Measurements from ENCODE around the gene CFDP1. TPM values are rescaled to one million over a fixed set of nuclear protein-coding genes. Genes with fewer than 3 reads are reported as not detected.

Gene CFDP1
- total RNA-seq, 1 experiment from 2014 or later, result 44.7 TPM

GRCh38 chr16:75361936-75362335, 71.4 kb downstream of the CFDP1 start:
- Mint-ChIP-seq H3K27me3 (ENCODE audit: insufficient read depth, unreplicated experiment) (no peaks in the 10 kb centered on the region), H3K4me1 (ENCODE audit: insufficient read depth, unreplicated experiment) (no peaks in the 10 kb centered on the region), H3K27ac (ENCODE audit: low read depth, unreplicated experiment) (no peak overlapping the region), H3K4me3 (ENCODE audit: unreplicated experiment) (no peak overlapping the region), H3K36me3 (ENCODE audit: insufficient read depth, unreplicated experiment) (peaks cover 27% of the 10 kb centered on the region), H3K9me3 (ENCODE audit: unreplicated experiment) (no peaks in the 10 kb centered on the region)
- no TSS peak for BruUV-seq (replicated peaks)
- ChIA-PET CTCF (interaction anchor here (0.6 kb wide), 3 partner anchors 54 to 129 kb away, joined by 3 to 7 read pairs (median 3); no protein-coding TSS in a partner anchor), POLR2A (interaction anchor here (0.9 kb wide), 1 partner anchor 56 kb away, joined by 3 read pairs; no protein-coding TSS in a partner anchor)
- DNase-seq (ENCODE audit: unreplicated experiment), result no peak
- no peak for TF ChIP-seq CTCF (IDR thresholded peaks at IDR 0.05; ENCODE audit: unreplicated experiment)
- intact Hi-C loops (cut with micrococcal nuclease), result no loop called here

- no peaks in the 10 kb centered on the region for H3K9me3 Mint-ChIP-seq (ENCODE audit: unreplicated experiment)
- H3K4me1 Mint-ChIP-seq (ENCODE audit: insufficient read depth, unreplicated experiment), result peaks cover 12% of the 10 kb centered on the region
- intact Hi-C loops (cut with micrococcal nuclease), result no loop called here
- POLR2A ChIA-PET, result no interaction called here
- no TSS peak for BruUV-seq (replicated peaks)
- peaks cover 6% of the 10 kb centered on the region for H3K36me3 Mint-ChIP-seq (ENCODE audit: insufficient read depth, unreplicated experiment)
- H3K4me3 Mint-ChIP-seq (ENCODE audit: unreplicated experiment), result no peak overlapping the region
- TF ChIP-seq CTCF (IDR thresholded peaks at IDR 0.05; ENCODE audit: unreplicated experiment), result no peak
- no peak for DNase-seq (ENCODE audit: unreplicated experiment)
- H3K27ac Mint-ChIP-seq (ENCODE audit: low read depth, unreplicated experiment), result no peak overlapping the region
- H3K27me3 Mint-ChIP-seq (ENCODE audit: insufficient read depth, unreplicated experiment), result no peaks in the 10 kb centered on the region
- CTCF ChIA-PET, result no interaction called here
Observed at GRCh38 chr16:75354170-75354569, 79.1 kb downstream of the CFDP1 start.

- BruUV-seq (replicated peaks), result no TSS peak
- Mint-ChIP-seq H3K9me3 (ENCODE audit: unreplicated experiment) (no peaks in the 10 kb centered on the region), H3K4me3 (ENCODE audit: unreplicated experiment) (no peak overlapping the region), H3K4me1 (ENCODE audit: insufficient read depth, unreplicated experiment) (peaks cover 12% of the 10 kb centered on the region), H3K36me3 (ENCODE audit: insufficient read depth, unreplicated experiment) (peaks cover 23% of the 10 kb centered on the region), H3K27ac (ENCODE audit: low read depth, unreplicated experiment) (peak overlapping the region; percentile 73), H3K27me3 (ENCODE audit: insufficient read depth, unreplicated experiment) (no peaks in the 10 kb centered on the region)
- no peak for TF ChIP-seq CTCF (IDR thresholded peaks at IDR 0.05; ENCODE audit: unreplicated experiment)
- ChIA-PET CTCF (no interaction called here), POLR2A (interaction anchor here (0.6 to 1.7 kb wide), 5 partner anchors 9 to 379 kb away, joined by 3 to 6 read pairs (median 3); partner anchors contain the start of gene CFDP1)
- peak; percentile 69 for DNase-seq (ENCODE audit: unreplicated experiment)
- intact Hi-C loops (cut with micrococcal nuclease), result no loop called here
Observed at GRCh38 chr16:75351183-75351582, 82.1 kb downstream of the CFDP1 start.

DNA sequence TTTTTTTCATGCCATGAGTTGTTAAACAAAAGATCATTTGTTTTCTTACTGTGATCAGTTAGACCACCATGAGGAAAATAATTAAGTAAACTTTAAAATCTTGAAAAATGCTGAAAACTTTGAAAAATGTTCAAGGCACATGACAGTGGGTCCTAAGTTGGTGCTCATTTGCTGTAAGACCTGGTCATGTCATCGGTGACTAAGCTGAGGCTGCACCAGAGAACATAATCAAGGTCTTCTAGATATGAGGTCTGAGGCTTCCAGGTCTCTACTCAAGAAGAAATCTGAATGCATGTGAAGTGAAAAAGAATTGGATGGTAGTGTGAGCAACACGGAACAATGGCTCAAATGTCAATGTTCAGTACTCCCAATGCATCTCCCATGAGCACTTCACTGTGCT, 87.6 kb downstream of the CFDP1 start:
- Mint-ChIP-seq H3K4me3 (ENCODE audit: unreplicated experiment) (no peak overlapping the region), H3K36me3 (ENCODE audit: insufficient read depth, unreplicated experiment) (peaks cover 30% of the 10 kb centered on the region), H3K4me1 (ENCODE audit: insufficient read depth, unreplicated experiment) (peaks cover 34% of the 10 kb centered on the region), H3K9me3 (ENCODE audit: unreplicated experiment) (no peaks in the 10 kb centered on the region), H3K27me3 (ENCODE audit: insufficient read depth, unreplicated experiment) (no peaks in the 10 kb centered on the region), H3K27ac (ENCODE audit: low read depth, unreplicated experiment) (no peak overlapping the region)
- intact Hi-C loops (cut with micrococcal nuclease), result no loop called here
- no peak for DNase-seq (ENCODE audit: unreplicated experiment)
- ChIA-PET CTCF (interaction anchor here (1.2 kb wide), 1 partner anchor 112 kb away, joined by 4 read pairs; no protein-coding TSS in a partner anchor), POLR2A (no interaction called here)
- no TSS peak for BruUV-seq (replicated peaks)
- no peak for TF ChIP-seq CTCF (IDR thresholded peaks at IDR 0.05; ENCODE audit: unreplicated experiment)

All from MCF 10A (cell line).